Endodermal cell (in vitro differentiated cells): Measurements from ENCODE around the gene HOXA1. TPM values are rescaled to one million over a fixed set of nuclear protein-coding genes. Genes with fewer than 3 reads are reported as not detected.

Experiments used
- DNase-seq: peaks from one replicate; pipeline ENCODE4 v3.0.0-alpha.2; 2017
- H3K27ac ChIP-seq: 2 replicates; pipeline ENCODE4 v1.5.1; 2013; ENCODE audit warnings: mild to moderate bottlenecking, low read depth, low read length, moderate library complexity
- H3K27me3 ChIP-seq: 2 replicates; pipeline ENCODE4 v1.6.1; 2013; ENCODE audit warnings: mild to moderate bottlenecking, low read length, moderate library complexity; ENCODE audit not compliant: insufficient read depth, control insufficient read depth, poor library complexity, severe bottlenecking
- H3K36me3 ChIP-seq: 2 replicates; pipeline ENCODE4 v1.7.0; 2013; ENCODE audit warnings: mild to moderate bottlenecking, low read length, moderate library complexity; ENCODE audit not compliant: control insufficient read depth, insufficient read depth
- H3K4me1 ChIP-seq: one replicate; pipeline ENCODE4 v1.7.0; 2013; ENCODE audit warnings: low read length; ENCODE audit not compliant: control insufficient read depth, insufficient read depth
- H3K4me3 ChIP-seq: 2 replicates; pipeline ENCODE4 v1.5.1; 2013; ENCODE audit warnings: mild to moderate bottlenecking, low read length, moderate library complexity
- H3K9ac ChIP-seq: 2 replicates; pipeline ENCODE4 v1.6.1; 2013; ENCODE audit warnings: mild to moderate bottlenecking, low read length, moderate library complexity; ENCODE audit not compliant: poor library complexity, severe bottlenecking; ENCODE audit errors: extremely low read depth
- H3K9me3 ChIP-seq: 2 replicates; pipeline ENCODE4 v1.6.1; 2013; ENCODE audit warnings: mild to moderate bottlenecking, low read length, moderate library complexity; ENCODE audit not compliant: control insufficient read depth
- H3K27ac Mint-ChIP-seq: 2 replicates; pipeline ENCODE4 v1.8.0; 2020; ENCODE audit warnings: mixed read lengths
- H3K27me3 Mint-ChIP-seq: 2 replicates; pipeline ENCODE4 v1.8.0; 2021; ENCODE audit warnings: mild to moderate bottlenecking, mixed read lengths; ENCODE audit not compliant: insufficient read depth
- H3K36me3 Mint-ChIP-seq: 2 replicates; pipeline ENCODE4 v1.8.0; 2020; ENCODE audit warnings: low read depth, mixed read lengths
- H3K4me1 Mint-ChIP-seq: 2 replicates; pipeline ENCODE4 v1.8.0; 2020; ENCODE audit warnings: mixed read lengths
- H3K4me3 Mint-ChIP-seq: 2 replicates; pipeline ENCODE4 v1.8.0; 2020; ENCODE audit warnings: mild to moderate bottlenecking, moderate library complexity, mixed read lengths
- H3K9me3 Mint-ChIP-seq: 2 replicates; pipeline ENCODE4 v1.8.0; 2020; ENCODE audit warnings: mild to moderate bottlenecking, mixed read lengths
- whole genome bisulfite sequencing, 2 experiments: methylation state at CpG; one replicate each; pipeline versions ENCODE4 v1.1.5 to v1.1.7; 2013; ENCODE audit warnings: missing lambda C conversion rate in 2 of 2, mixed read lengths in 1 of 2; ENCODE audit not compliant: insufficient coverage in 1 of 2, insufficient read length in 1 of 2; 5-methylcytosine and 5-hydroxymethylcytosine counted together
- total RNA-seq, 2 donors: library from RNA; stranded (reverse); fragmentation: NEBNext Ultra II Directional in 1 of 2; extraction: Animal tissue kit (Norgen Biotek cat#: 25700) in 1 of 2; gene quantifications; 2 replicates in 1 of 2; 3 replicates in 1 of 2; pipeline ENCODE4 v1.2.1, GENCODE V29; 2021
- TF ChIP-seq, protein P1 (sequence below): fragments of 200-600 bp; sonication (generic); conservative IDR thresholded peaks from 2 replicates; pipeline ENCODE4 v1.5.0; 2021; ENCODE audit warnings: antibody characterized with exemption, mild to moderate bottlenecking

HOXA1 gene
- total RNA-seq, 2 donors from 2014 or later = not detected

- Histone ChIP-seq H3K36me3 (no peaks in the 10 kb centered on the region), H3K4me3 (no peak overlapping the region), H3K27ac (no peak overlapping the region), H3K9me3 (no peaks in the 10 kb centered on the region), H3K27me3 (peaks cover 97% of the 10 kb centered on the region), H3K9ac (no peak overlapping the region), H3K4me1 (no peaks in the 10 kb centered on the region)
- H3K4me1 Mint-ChIP-seq = peaks cover 5% of the 10 kb centered on the region
- peaks cover 95% of the 10 kb centered on the region for H3K27me3 Mint-ChIP-seq
- no peaks in the 10 kb centered on the region for H3K9me3 Mint-ChIP-seq
- WGBS, 2 experiments = 3 to 4% methylated on average over 28 to 45 of the region's 45 CpGs
- TF ChIP-seq, protein P1, sequence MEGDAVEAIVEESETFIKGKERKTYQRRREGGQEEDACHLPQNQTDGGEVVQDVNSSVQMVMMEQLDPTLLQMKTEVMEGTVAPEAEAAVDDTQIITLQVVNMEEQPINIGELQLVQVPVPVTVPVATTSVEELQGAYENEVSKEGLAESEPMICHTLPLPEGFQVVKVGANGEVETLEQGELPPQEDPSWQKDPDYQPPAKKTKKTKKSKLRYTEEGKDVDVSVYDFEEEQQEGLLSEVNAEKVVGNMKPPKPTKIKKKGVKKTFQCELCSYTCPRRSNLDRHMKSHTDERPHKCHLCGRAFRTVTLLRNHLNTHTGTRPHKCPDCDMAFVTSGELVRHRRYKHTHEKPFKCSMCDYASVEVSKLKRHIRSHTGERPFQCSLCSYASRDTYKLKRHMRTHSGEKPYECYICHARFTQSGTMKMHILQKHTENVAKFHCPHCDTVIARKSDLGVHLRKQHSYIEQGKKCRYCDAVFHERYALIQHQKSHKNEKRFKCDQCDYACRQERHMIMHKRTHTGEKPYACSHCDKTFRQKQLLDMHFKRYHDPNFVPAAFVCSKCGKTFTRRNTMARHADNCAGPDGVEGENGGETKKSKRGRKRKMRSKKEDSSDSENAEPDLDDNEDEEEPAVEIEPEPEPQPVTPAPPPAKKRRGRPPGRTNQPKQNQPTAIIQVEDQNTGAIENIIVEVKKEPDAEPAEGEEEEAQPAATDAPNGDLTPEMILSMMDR = no peak
- peak; percentile 77 for DNase-seq
- H3K36me3 Mint-ChIP-seq = no peaks in the 10 kb centered on the region
- no peak overlapping the region for H3K27ac Mint-ChIP-seq
- H3K4me3 Mint-ChIP-seq = no peak overlapping the region
Measured at GRCh38 chr7:27115221-27116026, 19.6 kb upstream of the HOXA1 start.

GRCh38 chr7:27114881-27115220 lies 19.1 kb upstream of the HOXA1 start:
- no peaks in the 10 kb centered on the region for H3K4me1 ChIP-seq
- no peak overlapping the region for H3K4me3 ChIP-seq
- H3K9me3 ChIP-seq = peaks cover under 1% of the 10 kb centered on the region
- Mint-ChIP-seq H3K36me3 (no peaks in the 10 kb centered on the region), H3K9me3 (no peaks in the 10 kb centered on the region), H3K27me3 (peaks cover 95% of the 10 kb centered on the region), H3K27ac (no peak overlapping the region), H3K4me1 (peaks cover 5% of the 10 kb centered on the region), H3K4me3 (no peak overlapping the region)
- DNase-seq = no peak
- no peaks in the 10 kb centered on the region for H3K36me3 ChIP-seq
- no peak overlapping the region for H3K27ac ChIP-seq
- H3K27me3 ChIP-seq = peaks cover 97% of the 10 kb centered on the region
- TF ChIP-seq, protein P1 = no peak
- WGBS, 2 experiments = 0 to 6% methylated on average over 2 to 6 of the region's 6 CpGs
- no peak overlapping the region for H3K9ac ChIP-seq

- H3K4me3 ChIP-seq = no peak overlapping the region
- WGBS, 2 experiments = 0% methylated on average over 6 to 12 of the region's 26 CpGs
- H3K27ac Mint-ChIP-seq = no peak overlapping the region
- H3K9me3 ChIP-seq = peaks cover 4% of the 10 kb centered on the region
- DNase-seq = no peak
- peak overlapping the region; percentile 77 for H3K27ac ChIP-seq
- H3K9ac ChIP-seq = no peak overlapping the region
- peaks cover 5% of the 10 kb centered on the region for H3K4me1 Mint-ChIP-seq
- TF ChIP-seq, protein P1 = no peak
- no peak overlapping the region for H3K4me3 Mint-ChIP-seq
- no peaks in the 10 kb centered on the region for H3K4me1 ChIP-seq
- H3K27me3 ChIP-seq = peaks cover 97% of the 10 kb centered on the region
- peaks cover 95% of the 10 kb centered on the region for H3K27me3 Mint-ChIP-seq
- no peaks in the 10 kb centered on the region for H3K36me3 Mint-ChIP-seq
- no peaks in the 10 kb centered on the region for H3K9me3 Mint-ChIP-seq
- no peaks in the 10 kb centered on the region for H3K36me3 ChIP-seq
Measured at GRCh38 chr7:27113991-27114769, 18.4 kb upstream of the HOXA1 start.
